ENCODE data around the gene SOX18. TPM values are rescaled to one million over a fixed set of nuclear protein-coding genes. Genes with fewer than 3 reads are reported as not detected.

Gene SOX18
- total RNA-seq, 2 donors from 2014 or later = 2.3 to 2.8 TPM

DNA sequence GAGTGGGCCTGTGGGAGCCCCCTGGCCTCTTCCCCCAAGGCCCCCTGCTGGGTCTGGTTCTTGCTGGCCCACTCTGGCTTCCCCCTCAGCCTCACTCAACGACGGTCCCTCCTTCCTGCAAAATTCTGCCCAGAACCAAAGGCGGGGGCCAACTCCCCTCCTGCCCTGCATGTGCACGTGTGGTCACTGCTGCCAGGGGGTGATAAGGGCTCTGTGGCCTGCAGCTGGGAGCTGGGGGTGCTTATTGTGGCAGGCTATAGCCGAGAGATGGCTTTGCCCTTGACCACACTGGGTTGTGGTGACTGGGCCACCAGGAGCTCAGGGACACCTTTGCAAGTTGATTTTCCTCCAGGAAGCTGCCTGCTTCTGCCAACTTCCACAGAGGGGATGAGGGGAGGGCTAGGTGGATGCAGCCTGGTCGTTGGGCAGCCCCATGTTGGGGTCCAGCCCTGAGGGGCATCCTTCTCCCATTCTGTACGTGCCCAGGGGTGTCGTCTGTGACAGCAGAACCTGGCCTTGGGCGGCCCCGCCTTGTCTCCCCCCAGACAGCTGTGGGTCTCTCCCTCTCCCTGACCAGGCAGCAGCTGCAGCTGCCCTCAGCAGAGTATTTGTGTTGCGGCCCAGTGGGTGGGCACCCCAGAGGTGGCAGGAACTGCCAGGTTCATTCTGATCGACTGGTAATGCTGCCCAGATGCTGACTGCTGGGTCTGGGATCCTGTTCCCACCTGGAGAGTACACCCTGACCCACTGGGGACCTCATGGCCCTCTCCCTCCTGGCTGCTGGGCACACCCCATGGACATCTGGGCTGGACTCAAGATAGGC is 19.2 kb upstream of the SOX18 start:
- no peak overlapping the region for H3K4me3 Mint-ChIP-seq
- H3K27me3 ChIP-seq (ENCODE audit: control insufficient read depth, insufficient read depth, low read length, poor library complexity, severe bottlenecking) = no peaks in the 10 kb centered on the region
- H3K9ac ChIP-seq (ENCODE audit: extremely low read depth, low read length, poor library complexity, severe bottlenecking) = no peak overlapping the region
- DNase-seq = no peak
- TF ChIP-seq, protein P1, sequence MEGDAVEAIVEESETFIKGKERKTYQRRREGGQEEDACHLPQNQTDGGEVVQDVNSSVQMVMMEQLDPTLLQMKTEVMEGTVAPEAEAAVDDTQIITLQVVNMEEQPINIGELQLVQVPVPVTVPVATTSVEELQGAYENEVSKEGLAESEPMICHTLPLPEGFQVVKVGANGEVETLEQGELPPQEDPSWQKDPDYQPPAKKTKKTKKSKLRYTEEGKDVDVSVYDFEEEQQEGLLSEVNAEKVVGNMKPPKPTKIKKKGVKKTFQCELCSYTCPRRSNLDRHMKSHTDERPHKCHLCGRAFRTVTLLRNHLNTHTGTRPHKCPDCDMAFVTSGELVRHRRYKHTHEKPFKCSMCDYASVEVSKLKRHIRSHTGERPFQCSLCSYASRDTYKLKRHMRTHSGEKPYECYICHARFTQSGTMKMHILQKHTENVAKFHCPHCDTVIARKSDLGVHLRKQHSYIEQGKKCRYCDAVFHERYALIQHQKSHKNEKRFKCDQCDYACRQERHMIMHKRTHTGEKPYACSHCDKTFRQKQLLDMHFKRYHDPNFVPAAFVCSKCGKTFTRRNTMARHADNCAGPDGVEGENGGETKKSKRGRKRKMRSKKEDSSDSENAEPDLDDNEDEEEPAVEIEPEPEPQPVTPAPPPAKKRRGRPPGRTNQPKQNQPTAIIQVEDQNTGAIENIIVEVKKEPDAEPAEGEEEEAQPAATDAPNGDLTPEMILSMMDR (conservative IDR thresholded peaks at IDR 0.05) = no peak
- H3K36me3 ChIP-seq (ENCODE audit: control insufficient read depth, insufficient read depth, low read length) = no peaks in the 10 kb centered on the region
- peaks cover 3% of the 10 kb centered on the region for H3K27me3 Mint-ChIP-seq (ENCODE audit: insufficient read depth)
- H3K36me3 Mint-ChIP-seq (ENCODE audit: low read depth) = peaks cover 4% of the 10 kb centered on the region
- WGBS, 2 experiments (ENCODE audit: insufficient coverage in 1 of 2, insufficient read length in 1 of 2) = 86% methylated on average over 8 to 12 of the region's 12 CpGs
- no peaks in the 10 kb centered on the region for H3K4me1 ChIP-seq (ENCODE audit: control insufficient read depth, insufficient read depth, low read length)
- peaks cover 14% of the 10 kb centered on the region for H3K4me1 Mint-ChIP-seq
- no peak overlapping the region for H3K4me3 ChIP-seq (ENCODE audit: low read length)
- no peaks in the 10 kb centered on the region for H3K9me3 ChIP-seq (ENCODE audit: control insufficient read depth, low read length)
- no peaks in the 10 kb centered on the region for H3K9me3 Mint-ChIP-seq
- no peak overlapping the region for H3K27ac Mint-ChIP-seq
- no peak overlapping the region for H3K27ac ChIP-seq (ENCODE audit: low read depth, low read length)

DNA sequence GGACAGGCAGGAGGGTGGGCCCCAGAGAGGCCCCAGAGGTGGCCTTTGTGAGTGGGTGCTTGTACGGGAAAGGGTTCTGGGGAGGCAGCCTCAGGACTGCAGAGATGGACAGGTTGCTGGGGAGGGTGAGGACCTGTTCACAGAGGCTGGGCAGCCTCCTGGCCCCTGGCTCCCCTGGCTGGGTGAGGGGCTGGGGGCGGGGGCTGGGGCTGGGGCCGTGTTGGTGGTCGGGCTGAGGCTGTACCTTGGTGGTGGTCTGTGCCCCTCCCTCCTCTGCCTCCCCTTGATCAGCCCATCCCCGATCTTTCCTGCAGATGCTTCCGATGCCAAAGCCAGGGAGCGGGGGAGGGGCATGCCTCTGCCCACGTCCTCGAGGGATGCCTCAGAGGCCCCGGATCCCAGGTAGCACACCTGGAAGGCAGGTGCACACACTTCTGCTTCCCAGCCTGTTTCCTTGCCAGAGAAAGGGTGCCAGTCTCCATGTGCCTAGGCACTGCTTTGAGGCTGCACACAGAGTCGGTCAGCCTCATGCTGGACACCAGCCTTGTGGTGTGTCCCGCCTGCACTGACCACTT is 18.4 kb upstream of the SOX18 start:
- H3K36me3 ChIP-seq (ENCODE audit: control insufficient read depth, insufficient read depth, low read length) = no peaks in the 10 kb centered on the region
- DNase-seq = no peak
- no peak overlapping the region for H3K27ac Mint-ChIP-seq
- no peaks in the 10 kb centered on the region for H3K27me3 ChIP-seq (ENCODE audit: control insufficient read depth, insufficient read depth, low read length, poor library complexity, severe bottlenecking)
- peaks cover 3% of the 10 kb centered on the region for H3K27me3 Mint-ChIP-seq (ENCODE audit: insufficient read depth)
- peaks cover 14% of the 10 kb centered on the region for H3K4me1 Mint-ChIP-seq
- TF ChIP-seq, protein P1 (conservative IDR thresholded peaks at IDR 0.05) = no peak
- no peaks in the 10 kb centered on the region for H3K4me1 ChIP-seq (ENCODE audit: control insufficient read depth, insufficient read depth, low read length)
- no peaks in the 10 kb centered on the region for H3K9me3 Mint-ChIP-seq
- no peaks in the 10 kb centered on the region for H3K9me3 ChIP-seq (ENCODE audit: control insufficient read depth, low read length)
- 90 to 94% methylated on average over 8 to 12 of the region's 12 CpGs for WGBS, 2 experiments (ENCODE audit: insufficient coverage in 1 of 2, insufficient read length in 1 of 2)
- H3K4me3 Mint-ChIP-seq = no peak overlapping the region
- no peak overlapping the region for H3K9ac ChIP-seq (ENCODE audit: extremely low read depth, low read length, poor library complexity, severe bottlenecking)
- H3K36me3 Mint-ChIP-seq (ENCODE audit: low read depth) = no peaks in the 10 kb centered on the region
- no peak overlapping the region for H3K4me3 ChIP-seq (ENCODE audit: low read length)
- no peak overlapping the region for H3K27ac ChIP-seq (ENCODE audit: low read depth, low read length)

DNA sequence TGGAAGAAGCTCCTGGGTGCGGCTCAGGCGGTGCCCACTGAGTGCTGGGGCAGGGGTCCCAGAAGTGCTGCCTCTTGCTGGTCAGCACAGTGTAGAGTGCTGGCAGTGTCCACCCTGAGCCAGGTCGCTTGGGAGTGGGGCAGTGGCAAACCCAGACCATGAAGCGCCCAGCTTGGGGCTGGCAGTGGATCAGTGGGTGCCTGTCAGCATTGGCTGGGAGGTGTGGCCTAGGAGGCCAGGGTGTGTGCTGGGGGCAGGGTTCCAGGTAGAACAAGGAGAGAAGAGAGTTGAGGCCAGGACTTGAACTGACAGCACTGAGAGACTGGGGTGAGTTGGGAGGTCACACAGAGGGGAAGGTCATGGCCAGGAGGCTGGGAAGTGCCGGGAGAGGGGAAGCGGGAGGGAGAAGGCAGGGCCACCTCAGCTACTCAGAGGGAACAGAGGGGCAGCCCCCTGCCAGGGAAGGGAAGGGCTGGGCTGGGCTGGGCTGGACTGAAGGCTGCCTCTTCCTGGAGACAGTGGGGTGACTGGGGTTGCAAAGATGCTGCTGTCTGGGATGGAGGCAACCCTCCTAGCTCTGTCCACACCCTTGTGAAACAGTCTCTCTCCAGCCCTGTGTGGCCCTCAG is 17.7 kb upstream of the SOX18 start:
- H3K27me3 ChIP-seq (ENCODE audit: control insufficient read depth, insufficient read depth, low read length, poor library complexity, severe bottlenecking) = no peaks in the 10 kb centered on the region
- Mint-ChIP-seq H3K27me3 (ENCODE audit: insufficient read depth) (peaks cover 3% of the 10 kb centered on the region), H3K36me3 (ENCODE audit: low read depth) (no peaks in the 10 kb centered on the region), H3K9me3 (no peaks in the 10 kb centered on the region), H3K27ac (no peak overlapping the region), H3K4me1 (peaks cover 14% of the 10 kb centered on the region), H3K4me3 (no peak overlapping the region)
- no peaks in the 10 kb centered on the region for H3K9me3 ChIP-seq (ENCODE audit: control insufficient read depth, low read length)
- TF ChIP-seq, protein P1 (conservative IDR thresholded peaks at IDR 0.05) = no peak
- 85 to 88% methylated on average over 4 to 6 of the region's 6 CpGs for WGBS, 2 experiments (ENCODE audit: insufficient coverage in 1 of 2, insufficient read length in 1 of 2)
- no peak overlapping the region for H3K9ac ChIP-seq (ENCODE audit: extremely low read depth, low read length, poor library complexity, severe bottlenecking)
- H3K4me1 ChIP-seq (ENCODE audit: control insufficient read depth, insufficient read depth, low read length) = no peaks in the 10 kb centered on the region
- H3K36me3 ChIP-seq (ENCODE audit: control insufficient read depth, insufficient read depth, low read length) = no peaks in the 10 kb centered on the region
- no peak overlapping the region for H3K27ac ChIP-seq (ENCODE audit: low read depth, low read length)
- no peak for DNase-seq
- H3K4me3 ChIP-seq (ENCODE audit: low read length) = no peak overlapping the region
